PC-9 (cell line): ENCODE measurements around the gene KLHL30. TPM values are rescaled to one million over a fixed set of nuclear protein-coding genes. Genes with fewer than 3 reads are reported as not detected.

ENCODE experiments used
- BruUV-seq: library from RNA; stranded (reverse); fragments of 400-500 nt; replicated peaks from 2 replicates; lab custom pipeline; 2021; lab: Mats Ljungman, UMichigan
- CTCF ChIA-PET: fragments of 300-600 bp; sonication (Branson Sonifier 250); formaldehyde crosslinking; loops from one replicate; lab custom pipeline; 2022; ENCODE audit warnings: antibody characterized with exemption; lab: Charles Lee
- POLR2A ChIA-PET: fragments of 300-600 bp; sonication (Branson Sonifier 250); formaldehyde crosslinking; loops from one replicate; lab custom pipeline; 2022; ENCODE audit warnings: antibody characterized with exemption; ENCODE audit not compliant: unreplicated experiment; lab: Charles Lee
- DNase-seq, 2 experiments: peaks; one replicate each; pipeline versions ENCODE4 v3.0.0 to v3.0.0-alpha.2; 2015 to 2022; ENCODE audit warnings: mixed read lengths in 1 of 2
- H2AFZ ChIP-seq: fragments of 200-600 bp; sonication (generic); 2 replicates; pipeline ENCODE4 v1.8.1; 2017; ENCODE audit warnings: antibody characterized with exemption
- H3F3A ChIP-seq: fragments of 200-600 bp; sonication (generic); 2 replicates; pipeline ENCODE4 v1.8.1; 2017; ENCODE audit warnings: antibody characterized with exemption, mild to moderate bottlenecking, low read depth; ENCODE audit not compliant: insufficient read depth
- H3K27ac ChIP-seq: fragments of 200-600 bp; sonication (generic); 2 replicates; pipeline ENCODE4 v1.6.1; 2016; ENCODE audit warnings: mixed run types
- H3K27me3 ChIP-seq: fragments of 200-600 bp; sonication (generic); 2 replicates; pipeline ENCODE4 v1.6.1; 2016; ENCODE audit warnings: low read depth, mixed run types; ENCODE audit not compliant: insufficient read depth
- H3K36me3 ChIP-seq: fragments of 200-600 bp; sonication (generic); 2 replicates; pipeline ENCODE4 v1.6.1; 2016; ENCODE audit warnings: low read depth, mixed run types
- H3K4me1 ChIP-seq: fragments of 200-600 bp; sonication (generic); replicated peaks from 2 replicates; pipeline ENCODE4 v1.6.1; 2016; ENCODE audit warnings: mixed run types; ENCODE audit not compliant: insufficient read depth
- H3K4me2 ChIP-seq: fragments of 200-600 bp; sonication (generic); 2 replicates; pipeline ENCODE4 v1.6.1; 2017; ENCODE audit warnings: mixed run types
- H3K4me3 ChIP-seq: fragments of 200-600 bp; sonication (generic); 2 replicates; pipeline ENCODE4 v1.6.1; 2016; ENCODE audit warnings: mixed run types
- H3K79me2 ChIP-seq: fragments of 200-600 bp; sonication (generic); 2 replicates; pipeline ENCODE4 v1.6.1; 2017; ENCODE audit warnings: low read depth, mixed run types
- H3K9me2 ChIP-seq: fragments of 200-600 bp; sonication (generic); 2 replicates; pipeline ENCODE4 v1.8.1; 2017; ENCODE audit warnings: mild to moderate bottlenecking; ENCODE audit not compliant: insufficient read depth
- H3K9me3 ChIP-seq: fragments of 200-600 bp; sonication (generic); 2 replicates; pipeline ENCODE4 v1.8.1; 2016; ENCODE audit warnings: low read depth; ENCODE audit not compliant: insufficient read depth
- H4K20me1 ChIP-seq: fragments of 200-600 bp; sonication (generic); 2 replicates; pipeline ENCODE4 v1.8.1; 2017; ENCODE audit not compliant: insufficient read depth
- CTCF ChIP-seq: fragments of 200-600 bp; sonication (generic); conservative IDR thresholded peaks from 2 replicates; pipeline ENCODE4 v1.6.1; 2017; ENCODE audit warnings: mixed run types, antibody characterized with exemption, mild to moderate bottlenecking, moderate library complexity
- EZH2 ChIP-seq: fragments of 200-600 bp; sonication (generic); IDR thresholded peaks from 2 replicates; pipeline ENCODE4 v1.8.0; 2017; ENCODE audit warnings: antibody characterized with exemption, low read depth
- intact Hi-C: fragments of 100-400 bp; cut with micrococcal nuclease; formaldehyde crosslinking; loops from one replicate; pipeline ENCODE4 v1.10.0; 2022; ENCODE audit not compliant: unreplicated experiment
- total RNA-seq: library from RNA; stranded (reverse); gene quantifications from 2 replicates; pipeline ENCODE4 v1.2.3, GENCODE V29; 2021

Gene KLHL30
- total RNA-seq, 1 experiment from 2014 or later: 1.2 TPM

GRCh38 chr2:238157506-238158017, 19.1 kb downstream of the KLHL30 start:
- H3K9me3 ChIP-seq: no peaks in the 10 kb centered on the region
- no peak for DNase-seq
- no peaks in the 10 kb centered on the region for H3K27me3 ChIP-seq
- H3K27ac ChIP-seq: no peak overlapping the region
- TF ChIP-seq CTCF: no peak
- TF ChIP-seq EZH2: no peak
- H4K20me1 ChIP-seq: no peaks in the 10 kb centered on the region
- no peaks in the 10 kb centered on the region for H3K79me2 ChIP-seq
- no peak overlapping the region for H3K4me2 ChIP-seq
- ChIA-PET CTCF (no interaction called here), POLR2A (no interaction called here)
- H3F3A ChIP-seq: no peaks in the 10 kb centered on the region; the same call in 1 of the 2 replicates
- BruUV-seq: no TSS peak
- peaks cover 5% of the 10 kb centered on the region; the same call in 1 of the 2 replicates for H3K4me1 ChIP-seq
- no peak overlapping the region for H3K4me3 ChIP-seq
- no peaks in the 10 kb centered on the region for H3K9me2 ChIP-seq
- intact Hi-C loops: no loop called here
- H3K36me3 ChIP-seq: no peaks in the 10 kb centered on the region
- H2AFZ ChIP-seq: no peak overlapping the region

- H3K9me3 ChIP-seq: no peaks in the 10 kb centered on the region
- ChIA-PET POLR2A (no interaction called here), CTCF (no interaction called here)
- H3K9me2 ChIP-seq: no peaks in the 10 kb centered on the region
- H3F3A ChIP-seq: no peaks in the 10 kb centered on the region; the same call in 1 of the 2 replicates
- no peaks in the 10 kb centered on the region for H3K36me3 ChIP-seq
- no TSS peak for BruUV-seq
- H3K79me2 ChIP-seq: no peaks in the 10 kb centered on the region
- DNase-seq: no peak
- no peaks in the 10 kb centered on the region for H3K27me3 ChIP-seq
- H3K27ac ChIP-seq: no peak overlapping the region
- no peak overlapping the region for H3K4me3 ChIP-seq
- H3K4me2 ChIP-seq: no peak overlapping the region
- TF ChIP-seq CTCF (no peak), EZH2 (no peak)
- H3K4me1 ChIP-seq: peaks cover 5% of the 10 kb centered on the region; the same call in 1 of the 2 replicates
- H4K20me1 ChIP-seq: no peaks in the 10 kb centered on the region
- intact Hi-C loops: no loop called here
- H2AFZ ChIP-seq: no peak overlapping the region
Measured at GRCh38 chr2:238158018-238158508, 19.6 kb downstream of the KLHL30 start.

GRCh38 chr2:238158509-238159070, 20.1 kb downstream of the KLHL30 start, which contains the start of gene ERFE:
ERFE (plus strand) TSS chr2:238158970; CDS start chr2:238159008, 38 bp downstream.
- Histone ChIP-seq H3K27me3 (no peaks in the 10 kb centered on the region), H2AFZ (peak within 1 kb of the TSS; percentile 77; the same call in 1 of the 2 replicates), H3K9me2 (no peaks in the 10 kb centered on the region), H3K4me1 (peaks cover 5% of the 10 kb centered on the region; the same call in 1 of the 2 replicates), H3F3A (no peaks in the 10 kb centered on the region; the same call in 1 of the 2 replicates), H3K27ac (no peak within 1 kb of the TSS), H3K36me3 (no peaks in the 10 kb centered on the region), H3K79me2 (no peaks in the 10 kb centered on the region), H3K4me2 (peak within 1 kb of the TSS; percentile 99), H3K4me3 (peak within 1 kb of the TSS; percentile 62), H3K9me3 (no peaks in the 10 kb centered on the region), H4K20me1 (no peaks in the 10 kb centered on the region)
- intact Hi-C loops: no loop called here
- no TSS peak for BruUV-seq
- TF ChIP-seq EZH2 (no peak), CTCF (0 out of 2 replicates have a peak, but pooled peaks have one; percentile 11)
- ChIA-PET CTCF (interaction anchor here (0.6 kb wide), 1 partner anchor 13 kb away, joined by 3 read pairs; no protein-coding TSS in a partner anchor), POLR2A (no interaction called here)
- DNase-seq: peak in 1 of 2 experiments; percentile 78
